Peyer's patch (tissue), 4 donors: ENCODE measurements around the gene SLC38A5. TPM values are rescaled to one million over a fixed set of nuclear protein-coding genes. Genes with fewer than 3 reads are reported as not detected.

Source experiments
- DNase-seq, 3 donors: peaks; one replicate each; pipeline ENCODE4 v3.0.0-alpha.2; 2017 to 2019
- H3K27ac ChIP-seq, 4 donors: fragments of 200-600 bp; sonication (generic); one replicate each; pipeline ENCODE4 v1.5.1; 2016 to 2019
- H3K27me3 ChIP-seq, 2 donors: fragments of 200-600 bp; sonication (generic); one replicate each; pipeline ENCODE4 v1.5.1; 2019
- H3K36me3 ChIP-seq, 3 donors: fragments of 200-600 bp; sonication (generic); one replicate each; pipeline ENCODE4 v1.5.1; 2016 to 2019
- H3K4me1 ChIP-seq, 4 donors: fragments of 200-600 bp; sonication (generic); one replicate each; pipeline ENCODE4 v1.5.1; 2016 to 2019
- H3K4me3 ChIP-seq, 4 donors: fragments of 200-600 bp; sonication (generic); 1 replicate in 3 of 4; 2 replicates in 1 of 4; pipeline ENCODE4 v1.5.1; 2016 to 2019; ENCODE audit warnings: mild to moderate bottlenecking in 1 of 4
- H3K9me3 ChIP-seq, 4 donors: fragments of 200-600 bp; sonication (generic); one replicate each; pipeline ENCODE4 v1.5.1; 2016 to 2019; ENCODE audit warnings: mild to moderate bottlenecking in 1 of 4
- CTCF ChIP-seq, 6 experiments: fragments of 450-650 bp in 4 of 6; fragments of 200-600 bp in 2 of 6; sonication (generic) in 1 of 6; IDR thresholded peaks; one replicate each; pipeline ENCODE4 v1.5.1; 2017 to 2019; ENCODE audit warnings: antibody characterized with exemption in 6 of 6, mild to moderate bottlenecking in 3 of 6, moderate library complexity in 1 of 6
- POLR2A ChIP-seq, 2 donors: fragments of 450-650 bp; IDR thresholded peaks; one replicate each; pipeline ENCODE4 v1.5.1; 2017; ENCODE audit warnings: antibody characterized with exemption in 2 of 2, mild to moderate bottlenecking in 2 of 2, moderate library complexity in 2 of 2
- total RNA-seq, 4 donors: library from RNA; depleted of rRNA; stranded (reverse); fragments of >200 nt; gene quantifications; one replicate each; pipeline ENCODE4 v1.1.0, GENCODE V29; 2016

SLC38A5 gene
- total RNA-seq, 4 donors from 2014 or later: 9.1 to 26.4 (median 10.9) TPM

GRCh38 chrX:48475774-48476577, 5.9 kb upstream of the SLC38A5 start, which contains the start of gene FTSJ1:
Gene FTSJ1, plus strand, starts transcription at chrX:48476199. Its CDS starts 1,849 bp downstream, at chrX:48478048.
- no peaks in the 10 kb centered on the region for H3K36me3 ChIP-seq

DNA sequence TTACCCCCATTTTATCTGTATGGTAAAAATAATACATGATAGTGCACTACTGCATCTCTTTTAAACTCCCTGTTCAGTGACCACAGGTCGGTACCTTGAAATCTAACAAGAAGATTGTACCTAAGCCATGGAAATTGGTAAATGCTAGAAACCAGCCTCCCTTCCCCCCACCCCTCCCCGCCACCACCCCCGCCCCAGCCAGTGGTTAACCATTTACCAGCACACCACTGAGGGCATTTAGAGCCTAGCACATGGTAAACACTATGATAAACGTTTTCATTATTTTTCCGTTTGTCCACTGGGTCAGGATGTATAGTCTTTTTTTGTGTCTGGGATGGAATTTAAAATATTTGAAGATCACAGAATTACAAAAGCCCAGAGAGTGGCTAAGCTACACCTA, 5.2 kb upstream of the SLC38A5 start:
- DNase-seq: no peak
- Histone ChIP-seq H3K27me3 (no peaks in the 10 kb centered on the region), H3K36me3 (no peaks in the 10 kb centered on the region), H3K27ac (peak overlapping the region; percentile 68 to 81 (median 76)), H3K4me3 (peak overlapping the region; percentile 56 to 86 (median 60)), H3K4me1 (no peaks in the 10 kb centered on the region), H3K9me3 (no peaks in the 10 kb centered on the region)
- TF ChIP-seq POLR2A (IDR thresholded peaks at IDR 0.05) (no peak), CTCF (IDR thresholded peaks at IDR 0.05) (no peak)

More at GRCh38 chrX:48475774-48476577, 5.9 kb upstream of the SLC38A5 start, which contains the start of gene FTSJ1:
- H3K4me3 ChIP-seq: peak within 1 kb of the TSS; percentile 56 to 86 (median 60)
- H3K4me1 ChIP-seq: no peaks in the 10 kb centered on the region
- H3K9me3 ChIP-seq: no peaks in the 10 kb centered on the region
- peak within 1 kb of the TSS; percentile 68 to 81 (median 76) for H3K27ac ChIP-seq
- peak; percentile 88 to 95 (median 88) for DNase-seq
- peak in 1 of 2 donors; percentile 36 for TF ChIP-seq POLR2A (IDR thresholded peaks at IDR 0.05)
- TF ChIP-seq CTCF (IDR thresholded peaks at IDR 0.05): peak in 1 of 6 experiments; percentile 11
- H3K27me3 ChIP-seq: no peaks in the 10 kb centered on the region

GRCh38 chrX:48474581-48474980, 4.5 kb upstream of the SLC38A5 start:
- no peak for DNase-seq
- Histone ChIP-seq H3K27me3 (no peaks in the 10 kb centered on the region), H3K36me3 (no peaks in the 10 kb centered on the region), H3K4me3 (no peak overlapping the region), H3K27ac (no peak overlapping the region), H3K9me3 (no peaks in the 10 kb centered on the region), H3K4me1 (no peaks in the 10 kb centered on the region)
- TF ChIP-seq CTCF (IDR thresholded peaks at IDR 0.05) (no peak), POLR2A (IDR thresholded peaks at IDR 0.05) (no peak)

GRCh38 chrX:48474127-48474526, 4.1 kb upstream of the SLC38A5 start:
- no peaks in the 10 kb centered on the region for H3K9me3 ChIP-seq
- no peaks in the 10 kb centered on the region for H3K27me3 ChIP-seq
- DNase-seq: no peak
- H3K27ac ChIP-seq: no peak overlapping the region
- no peak overlapping the region for H3K4me3 ChIP-seq
- TF ChIP-seq POLR2A (IDR thresholded peaks at IDR 0.05): no peak
- TF ChIP-seq CTCF (IDR thresholded peaks at IDR 0.05): no peak
- H3K4me1 ChIP-seq: no peaks in the 10 kb centered on the region
- no peaks in the 10 kb centered on the region for H3K36me3 ChIP-seq

- H3K4me1 ChIP-seq: no peaks in the 10 kb centered on the region
- no peak for TF ChIP-seq CTCF (IDR thresholded peaks at IDR 0.05)
- TF ChIP-seq POLR2A (IDR thresholded peaks at IDR 0.05): no peak
- no peak overlapping the region for H3K27ac ChIP-seq
- DNase-seq: no peak
- H3K36me3 ChIP-seq: no peaks in the 10 kb centered on the region
- H3K27me3 ChIP-seq: no peaks in the 10 kb centered on the region
- H3K4me3 ChIP-seq: no peak overlapping the region
- no peaks in the 10 kb centered on the region for H3K9me3 ChIP-seq
These were observed 3.6 kb upstream of the SLC38A5 start for GRCh38 chrX:48473704-48473990.
